MM.1S (cell line): Measurements from ENCODE around the gene ZNF609.

ENCODE experiments used
- EZH2 ChIP-seq: fragments of 300-600 bp; sonication (generic); optimal IDR thresholded peaks from 2 replicates; pipeline ENCODE3; 2017; ENCODE audit warnings: low read depth, mild to moderate bottlenecking, antibody characterized with exemption, low read length, mixed read lengths
- EZH2phosphoT487 ChIP-seq: fragments of 300-600 bp; sonication (generic); IDR thresholded peaks from 2 replicates; pipeline ENCODE4 v1.6.1; 2018; ENCODE audit warnings: antibody characterized with exemption, low read length
- TF ChIP-seq, protein P1 (sequence below): fragments of 300-600 bp; sonication (generic); IDR thresholded peaks from 2 replicates; pipeline ENCODE4 v1.5.1; 2016; ENCODE audit warnings: antibody characterized with exemption, low read length, mixed read lengths

DNA sequence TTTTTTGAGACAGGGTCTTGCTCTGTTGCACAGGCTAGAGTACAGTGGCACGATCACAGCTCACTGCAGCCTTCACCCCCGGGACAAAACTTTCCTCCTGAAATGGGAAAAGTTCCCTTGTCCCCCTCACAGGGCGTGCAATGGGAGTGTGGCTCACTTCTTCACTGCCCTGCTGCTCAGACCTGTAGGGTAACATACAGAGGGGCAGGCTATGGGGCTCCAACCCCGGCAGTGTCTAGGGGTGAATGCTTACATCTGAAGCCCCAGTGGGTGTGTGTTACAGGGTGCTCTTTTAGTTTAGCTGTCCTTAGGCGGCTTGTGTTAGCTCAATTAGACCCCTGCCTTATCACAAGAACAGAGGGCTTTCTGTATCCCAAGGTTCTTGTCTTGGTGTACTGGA lies 157.8 kb downstream of the ZNF609 start:
- TF ChIP-seq, protein P1, sequence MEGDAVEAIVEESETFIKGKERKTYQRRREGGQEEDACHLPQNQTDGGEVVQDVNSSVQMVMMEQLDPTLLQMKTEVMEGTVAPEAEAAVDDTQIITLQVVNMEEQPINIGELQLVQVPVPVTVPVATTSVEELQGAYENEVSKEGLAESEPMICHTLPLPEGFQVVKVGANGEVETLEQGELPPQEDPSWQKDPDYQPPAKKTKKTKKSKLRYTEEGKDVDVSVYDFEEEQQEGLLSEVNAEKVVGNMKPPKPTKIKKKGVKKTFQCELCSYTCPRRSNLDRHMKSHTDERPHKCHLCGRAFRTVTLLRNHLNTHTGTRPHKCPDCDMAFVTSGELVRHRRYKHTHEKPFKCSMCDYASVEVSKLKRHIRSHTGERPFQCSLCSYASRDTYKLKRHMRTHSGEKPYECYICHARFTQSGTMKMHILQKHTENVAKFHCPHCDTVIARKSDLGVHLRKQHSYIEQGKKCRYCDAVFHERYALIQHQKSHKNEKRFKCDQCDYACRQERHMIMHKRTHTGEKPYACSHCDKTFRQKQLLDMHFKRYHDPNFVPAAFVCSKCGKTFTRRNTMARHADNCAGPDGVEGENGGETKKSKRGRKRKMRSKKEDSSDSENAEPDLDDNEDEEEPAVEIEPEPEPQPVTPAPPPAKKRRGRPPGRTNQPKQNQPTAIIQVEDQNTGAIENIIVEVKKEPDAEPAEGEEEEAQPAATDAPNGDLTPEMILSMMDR = no peak
- TF ChIP-seq EZH2phosphoT487 (no peak), EZH2 (no peak)
